MM.1S (cell line): Measurements from ENCODE around the gene TENM4.

Experiments
- DNase-seq: peaks from one replicate; pipeline ENCODE4 v3.0.0-alpha.2; 2015
- H2AFZ ChIP-seq: fragments of 300-600 bp; sonication (generic); 2 replicates; pipeline ENCODE4 v1.6.0; 2016; ENCODE audit warnings: antibody characterized with exemption, low read length
- H3F3A ChIP-seq: fragments of 300-600 bp; sonication (generic); 2 replicates; pipeline ENCODE4 v1.6.1; 2016; ENCODE audit warnings: mild to moderate bottlenecking, antibody characterized with exemption, low read length, moderate library complexity, mixed read lengths; ENCODE audit not compliant: insufficient read depth
- H3K27ac ChIP-seq: fragments of 300-600 bp; sonication (generic); 2 replicates; pipeline ENCODE4 v1.5.1; 2016; ENCODE audit warnings: mild to moderate bottlenecking, low read length
- H3K27me3 ChIP-seq: fragments of 300-600 bp; sonication (generic); replicated peaks from 2 replicates; pipeline ENCODE4 v1.6.0; 2016; ENCODE audit warnings: low read length; ENCODE audit not compliant: insufficient read depth
- H3K36me3 ChIP-seq: fragments of 300-600 bp; sonication (generic); replicated peaks from 2 replicates; pipeline ENCODE4 v1.6.1; 2016; ENCODE audit warnings: mild to moderate bottlenecking, low read length, mixed read lengths; ENCODE audit not compliant: insufficient read depth
- H3K4me1 ChIP-seq: fragments of 300-600 bp; sonication (generic); 2 replicates; pipeline ENCODE4 v1.6.1; 2016; ENCODE audit warnings: low read length, mixed read lengths
- H3K4me2 ChIP-seq: fragments of 300-600 bp; sonication (generic); 2 replicates; pipeline ENCODE4 v1.6.0; 2016; ENCODE audit warnings: low read depth, low read length
- H3K4me3 ChIP-seq: fragments of 300-600 bp; sonication (generic); 2 replicates; pipeline ENCODE4 v1.5.1; 2016; ENCODE audit warnings: low read length, mixed read lengths
- H3K79me2 ChIP-seq: fragments of 300-600 bp; sonication (generic); 2 replicates; pipeline ENCODE4 v1.6.1; 2016; ENCODE audit warnings: mixed run types, low read length, mixed read lengths
- H3K9ac ChIP-seq: fragments of 300-600 bp; sonication (generic); 2 replicates; pipeline ENCODE4 v1.6.1; 2016; ENCODE audit warnings: low read length, mixed read lengths
- H3K9me2 ChIP-seq: fragments of 300-600 bp; sonication (generic); replicated peaks from 2 replicates; pipeline ENCODE4 v1.6.1; 2016; ENCODE audit warnings: mild to moderate bottlenecking, low read length, mixed read lengths; ENCODE audit not compliant: insufficient read depth
- H3K9me3 ChIP-seq: fragments of 300-600 bp; sonication (generic); replicated peaks from 2 replicates; pipeline ENCODE4 v1.6.1; 2016; ENCODE audit warnings: mild to moderate bottlenecking, low read length, mixed read lengths; ENCODE audit not compliant: insufficient read depth
- H4K20me1 ChIP-seq: fragments of 300-600 bp; sonication (generic); 2 replicates; pipeline ENCODE4 v1.6.1; 2016; ENCODE audit warnings: mild to moderate bottlenecking, low read length, moderate library complexity, mixed read lengths; ENCODE audit not compliant: insufficient read depth
- CTCF ChIP-seq: fragments of 300-600 bp; sonication (generic); IDR thresholded peaks from 2 replicates; pipeline ENCODE4 v1.5.1; 2016; ENCODE audit warnings: antibody characterized with exemption, low read length, mixed read lengths
- EZH2 ChIP-seq: fragments of 300-600 bp; sonication (generic); optimal IDR thresholded peaks from 2 replicates; pipeline ENCODE3; 2017; ENCODE audit warnings: low read depth, mild to moderate bottlenecking, antibody characterized with exemption, low read length, mixed read lengths
- EZH2phosphoT487 ChIP-seq: fragments of 300-600 bp; sonication (generic); IDR thresholded peaks from 2 replicates; pipeline ENCODE4 v1.6.1; 2018; ENCODE audit warnings: antibody characterized with exemption, low read length

Gene TENM4

DNA sequence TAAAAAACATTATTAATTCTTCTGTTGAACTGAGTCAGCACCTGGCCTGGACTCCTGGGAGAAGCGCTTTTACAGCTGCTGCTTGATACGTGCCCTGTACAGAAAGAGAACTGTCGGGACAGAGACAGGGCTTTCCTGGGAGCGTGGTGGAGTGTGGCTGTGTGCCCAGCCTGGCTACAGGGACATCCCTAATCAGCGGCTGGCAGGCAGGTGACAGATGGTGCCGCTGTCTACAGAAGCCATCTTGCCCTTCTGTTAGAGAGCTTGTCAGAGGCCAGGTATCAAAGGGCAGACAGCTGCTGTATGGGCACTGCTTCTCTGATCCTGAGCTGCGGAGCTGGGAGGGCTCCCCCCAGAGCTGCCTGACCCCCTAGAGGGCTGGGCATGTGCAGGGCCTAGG is 361.8 kb downstream of the TENM4 start:
- TF ChIP-seq CTCF = no peak
- TF ChIP-seq EZH2phosphoT487 = no peak
- TF ChIP-seq EZH2 = no peak
- no peak overlapping the region for H3K4me2 ChIP-seq
- no peaks in the 10 kb centered on the region for H3K36me3 ChIP-seq
- no peaks in the 10 kb centered on the region for H3K27me3 ChIP-seq
- H3K27ac ChIP-seq = no peak overlapping the region
- H4K20me1 ChIP-seq = no peaks in the 10 kb centered on the region
- H3K4me1 ChIP-seq = no peaks in the 10 kb centered on the region
- H3K9ac ChIP-seq = no peak overlapping the region
- H3K79me2 ChIP-seq = no peaks in the 10 kb centered on the region
- DNase-seq = no peak
- H3K4me3 ChIP-seq = no peak overlapping the region
- no peaks in the 10 kb centered on the region for H3K9me2 ChIP-seq
- no peak overlapping the region for H2AFZ ChIP-seq
- H3F3A ChIP-seq = no peaks in the 10 kb centered on the region
- no peaks in the 10 kb centered on the region for H3K9me3 ChIP-seq

GRCh38 chr11:79078456-79078855 is 362.4 kb downstream of the TENM4 start:
- no peaks in the 10 kb centered on the region for H3K36me3 ChIP-seq
- no peaks in the 10 kb centered on the region for H3K79me2 ChIP-seq
- no peaks in the 10 kb centered on the region for H3K9me2 ChIP-seq
- TF ChIP-seq EZH2 (no peak), EZH2phosphoT487 (no peak), CTCF (no peak)
- H3K9me3 ChIP-seq = no peaks in the 10 kb centered on the region
- H4K20me1 ChIP-seq = no peaks in the 10 kb centered on the region
- no peak overlapping the region for H2AFZ ChIP-seq
- H3K9ac ChIP-seq = no peak overlapping the region
- H3K27ac ChIP-seq = no peak overlapping the region
- H3K4me1 ChIP-seq = no peaks in the 10 kb centered on the region
- no peaks in the 10 kb centered on the region for H3F3A ChIP-seq
- DNase-seq = no peak
- no peaks in the 10 kb centered on the region for H3K27me3 ChIP-seq
- no peak overlapping the region for H3K4me3 ChIP-seq
- no peak overlapping the region for H3K4me2 ChIP-seq

GRCh38 chr11:79077702-79078330 is 363.0 kb downstream of the TENM4 start:
- no peaks in the 10 kb centered on the region for H3K9me3 ChIP-seq
- H3K4me2 ChIP-seq = no peak overlapping the region
- no peak overlapping the region for H3K9ac ChIP-seq
- no peak overlapping the region for H2AFZ ChIP-seq
- H3K4me1 ChIP-seq = no peaks in the 10 kb centered on the region
- H3K4me3 ChIP-seq = no peak overlapping the region
- no peak for DNase-seq
- H3K36me3 ChIP-seq = no peaks in the 10 kb centered on the region
- no peaks in the 10 kb centered on the region for H3K9me2 ChIP-seq
- TF ChIP-seq EZH2 (no peak), EZH2phosphoT487 (no peak), CTCF (no peak)
- no peaks in the 10 kb centered on the region for H3F3A ChIP-seq
- no peak overlapping the region for H3K27ac ChIP-seq
- no peaks in the 10 kb centered on the region for H3K27me3 ChIP-seq
- H4K20me1 ChIP-seq = no peaks in the 10 kb centered on the region
- H3K79me2 ChIP-seq = no peaks in the 10 kb centered on the region
